Measurements from ENCODE around the gene IQCE.

DNA sequence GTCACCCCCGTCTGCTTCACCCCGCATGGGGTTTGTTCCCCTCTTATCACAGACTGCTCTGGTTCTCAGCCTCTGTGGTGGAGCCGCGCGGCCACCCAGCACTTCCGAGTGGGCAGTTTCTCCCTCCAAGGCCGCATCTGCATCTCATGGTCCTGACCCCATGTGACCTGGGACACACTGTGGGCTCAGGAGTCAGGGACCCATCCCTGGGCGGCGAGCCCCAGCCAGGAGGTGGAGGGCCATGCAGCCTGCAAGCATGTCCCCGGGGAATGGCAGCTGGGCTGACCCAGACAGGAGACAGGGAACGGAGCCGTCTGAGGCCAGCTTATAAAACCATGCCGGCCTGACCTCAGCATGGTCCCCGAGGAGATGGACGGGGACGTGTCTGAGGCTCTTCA is 47.8 kb downstream of the IQCE start:
- TF ChIP-seq YY1 (IDR thresholded peaks at IDR 0.05; ENCODE audit: insufficient read depth, insufficient read length) (no peak), ZNF274 (IDR thresholded peaks at IDR 0.05; ENCODE audit: low read depth, low read length) (no peak)
